Brain microvascular endothelial cell (primary cell): ENCODE results near the gene RPL26.

ENCODE experiments used
- DNase-seq: peaks from one replicate; pipeline ENCODE4 v3.0.0-alpha.2; 2020
- H3K27ac ChIP-seq: fragments of 250-450 bp; sonication (Bioruptor Pico); 2 replicates; pipeline ENCODE4 v1.5.1; 2020; ENCODE audit warnings: mild to moderate bottlenecking, moderate library complexity
- H3K27me3 ChIP-seq: fragments of 250-450 bp; sonication (Bioruptor Pico); replicated peaks from 2 replicates; pipeline ENCODE4 v1.5.1; 2020; ENCODE audit warnings: mild to moderate bottlenecking
- H3K36me3 ChIP-seq: fragments of 250-450 bp; sonication (Bioruptor Pico); replicated peaks from 2 replicates; pipeline ENCODE4 v1.5.1; 2020; ENCODE audit warnings: mild to moderate bottlenecking
- H3K4me3 ChIP-seq: 2 replicates; pipeline ENCODE4 v1.5.1; 2011; ENCODE audit warnings: low read depth, mild to moderate bottlenecking, control low read depth, low read length, moderate library complexity
- in situ Hi-C: cut with HindIII; loops from 2 replicates; pipeline ENCODE4 v1.10.0; 2017; ENCODE audit warnings: low sequenced_read_pairs, low pct_ligation_motif_present
- TF ChIP-seq, protein P1 (sequence below): IDR thresholded peaks from 2 replicates; pipeline ENCODE4 v1.5.1; 2011; ENCODE audit warnings: low read depth, mild to moderate bottlenecking, moderate library complexity, low read length, control low read depth, inconsistent platforms; ENCODE audit errors: missing control alignments

Gene RPL26

DNA sequence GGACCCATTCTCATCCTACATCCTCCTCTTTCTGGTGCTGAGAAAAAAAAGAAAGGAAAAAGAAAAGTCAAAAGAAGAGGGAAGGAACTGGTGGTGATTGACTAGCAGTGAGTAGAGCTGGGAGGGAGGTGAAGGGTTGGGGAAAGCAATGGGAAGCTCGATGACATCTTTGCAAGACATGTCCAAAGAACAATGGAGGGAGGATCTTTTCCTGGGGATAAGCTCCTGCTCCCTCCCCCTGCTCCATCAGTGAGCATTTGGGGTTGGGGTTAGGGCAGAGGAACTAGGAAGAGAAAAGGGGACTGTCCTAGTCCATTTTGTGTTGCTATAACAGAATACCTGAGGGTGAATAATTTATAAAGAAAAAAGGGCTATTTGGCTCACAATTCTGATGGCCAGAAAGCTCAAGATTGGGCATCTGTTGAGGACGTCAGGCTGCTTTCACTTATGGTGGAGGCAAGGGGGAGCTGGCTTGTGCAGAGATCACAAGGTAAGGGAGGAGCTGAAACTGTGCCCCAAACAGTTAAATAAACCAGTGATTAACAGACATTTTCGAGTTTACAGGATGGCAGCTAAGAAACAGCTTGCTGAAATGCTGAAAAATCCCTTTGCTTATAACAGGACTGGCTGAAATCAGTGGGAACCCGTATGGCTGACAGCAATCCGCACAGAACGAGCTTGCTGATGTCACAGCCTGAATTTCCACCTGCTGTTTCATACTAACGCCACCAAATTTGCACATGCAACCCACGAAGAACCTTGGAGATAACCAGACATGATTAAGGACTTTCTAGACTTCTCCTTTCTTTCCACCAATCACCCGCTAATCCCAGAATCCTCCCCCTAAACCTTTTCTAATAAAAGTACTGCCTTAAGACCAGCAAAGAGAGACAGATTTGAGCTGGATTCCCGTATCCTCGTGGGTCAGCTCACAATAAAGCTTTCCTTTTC, 44.9 kb downstream of the RPL26 start:
- TF ChIP-seq, protein P1, sequence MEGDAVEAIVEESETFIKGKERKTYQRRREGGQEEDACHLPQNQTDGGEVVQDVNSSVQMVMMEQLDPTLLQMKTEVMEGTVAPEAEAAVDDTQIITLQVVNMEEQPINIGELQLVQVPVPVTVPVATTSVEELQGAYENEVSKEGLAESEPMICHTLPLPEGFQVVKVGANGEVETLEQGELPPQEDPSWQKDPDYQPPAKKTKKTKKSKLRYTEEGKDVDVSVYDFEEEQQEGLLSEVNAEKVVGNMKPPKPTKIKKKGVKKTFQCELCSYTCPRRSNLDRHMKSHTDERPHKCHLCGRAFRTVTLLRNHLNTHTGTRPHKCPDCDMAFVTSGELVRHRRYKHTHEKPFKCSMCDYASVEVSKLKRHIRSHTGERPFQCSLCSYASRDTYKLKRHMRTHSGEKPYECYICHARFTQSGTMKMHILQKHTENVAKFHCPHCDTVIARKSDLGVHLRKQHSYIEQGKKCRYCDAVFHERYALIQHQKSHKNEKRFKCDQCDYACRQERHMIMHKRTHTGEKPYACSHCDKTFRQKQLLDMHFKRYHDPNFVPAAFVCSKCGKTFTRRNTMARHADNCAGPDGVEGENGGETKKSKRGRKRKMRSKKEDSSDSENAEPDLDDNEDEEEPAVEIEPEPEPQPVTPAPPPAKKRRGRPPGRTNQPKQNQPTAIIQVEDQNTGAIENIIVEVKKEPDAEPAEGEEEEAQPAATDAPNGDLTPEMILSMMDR = no peak
- Histone ChIP-seq H3K27ac (no peak overlapping the region), H3K4me3 (no peak overlapping the region), H3K36me3 (no peaks in the 10 kb centered on the region), H3K27me3 (no peaks in the 10 kb centered on the region)
- no peak for DNase-seq
- in situ Hi-C loops = no loop called here

DNA sequence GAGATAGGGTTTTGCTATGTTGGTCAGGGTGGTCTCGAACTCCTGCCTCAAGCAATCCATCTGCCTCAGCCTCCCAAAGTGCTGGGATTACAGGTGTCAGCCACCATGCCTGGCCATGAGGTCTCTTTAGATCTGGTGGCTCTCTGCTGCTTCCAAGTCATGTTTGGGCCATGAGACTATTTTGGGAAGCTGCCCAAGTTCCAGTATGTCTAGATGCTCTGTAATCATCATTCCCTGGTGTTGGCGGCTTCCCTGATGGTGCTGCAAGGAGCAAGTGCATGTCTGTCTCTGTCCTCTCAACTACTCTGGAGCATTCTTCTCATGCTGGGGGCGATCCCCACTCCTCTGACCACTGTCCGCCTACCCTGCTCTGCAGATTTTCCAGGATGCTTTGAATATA, 49.7 kb downstream of the RPL26 start:
- no peaks in the 10 kb centered on the region for H3K27me3 ChIP-seq
- DNase-seq = no peak
- in situ Hi-C loops = no loop called here
- no peak overlapping the region for H3K27ac ChIP-seq
- no peaks in the 10 kb centered on the region for H3K36me3 ChIP-seq
- H3K4me3 ChIP-seq = no peak overlapping the region
- TF ChIP-seq, protein P1 = no peak

DNA sequence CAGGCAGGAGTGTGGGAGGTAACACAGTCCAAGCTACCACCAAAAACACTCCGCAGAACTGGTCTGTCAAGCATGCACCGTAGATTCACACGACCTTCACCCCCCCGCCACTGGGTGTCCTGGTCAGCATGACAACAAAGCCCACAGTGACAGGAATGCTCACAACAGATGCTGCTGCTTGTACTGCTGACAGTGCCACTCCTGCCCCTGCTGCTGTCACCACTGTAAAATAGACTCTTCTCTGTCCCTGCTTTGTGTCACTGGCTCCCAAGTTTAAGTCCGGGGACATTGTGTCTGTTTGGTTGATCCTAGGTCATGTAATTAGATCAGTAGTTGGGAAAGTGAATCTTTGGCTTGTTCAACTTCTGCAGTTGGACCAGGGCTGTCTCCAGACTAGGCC, 50.3 kb downstream of the RPL26 start:
- in situ Hi-C loops = no loop called here
- H3K4me3 ChIP-seq = no peak overlapping the region
- no peak for DNase-seq

DNA sequence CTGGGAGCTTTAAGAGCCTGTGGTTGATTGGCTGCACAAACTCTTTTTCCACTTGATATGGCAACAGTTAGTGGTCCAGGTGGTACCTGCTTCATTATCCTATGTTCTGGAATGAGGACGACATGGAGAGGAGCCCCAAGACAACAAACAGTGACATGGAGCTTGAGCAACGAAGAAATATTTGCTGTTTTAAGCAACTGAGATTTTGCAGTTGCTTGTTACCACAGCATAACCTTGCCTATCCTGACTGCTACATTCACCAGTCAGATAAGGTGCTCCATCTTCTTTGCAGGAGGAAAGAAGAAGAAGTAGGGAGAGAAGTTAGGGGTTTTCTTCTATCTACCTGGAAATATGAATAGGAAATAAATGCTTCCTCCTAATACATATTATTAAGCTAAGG, 50.9 kb downstream of the RPL26 start:
- Histone ChIP-seq H3K27me3 (no peaks in the 10 kb centered on the region), H3K4me3 (no peak overlapping the region), H3K27ac (no peak overlapping the region), H3K36me3 (no peaks in the 10 kb centered on the region)
- DNase-seq = no peak
- TF ChIP-seq, protein P1 = no peak
- in situ Hi-C loops = no loop called here

More for the DNA sequence above, 50.3 kb downstream of the RPL26 start:
- no peak overlapping the region for H3K27ac ChIP-seq
- no peaks in the 10 kb centered on the region for H3K27me3 ChIP-seq
- H3K36me3 ChIP-seq = no peaks in the 10 kb centered on the region
- TF ChIP-seq, protein P1 = no peak
